Ovary (tissue), 3 donors: ENCODE measurements around the gene F10.

Experiments used
- EP300 ChIP-seq: sonication (generic); formaldehyde crosslinking; IDR thresholded peaks from one replicate; pipeline ENCODE4 v1.6.1; 2017; ENCODE audit warnings: antibody characterized with exemption
- POLR2A ChIP-seq: fragments of 450-650 bp; IDR thresholded peaks from one replicate; pipeline ENCODE4 v1.6.1; 2017; ENCODE audit warnings: antibody characterized with exemption, mild to moderate bottlenecking, moderate library complexity
- TF ChIP-seq, protein P1 (sequence below), 3 donors: fragments of 450-650 bp in 2 of 3; fragments of 200-600 bp in 1 of 3; IDR thresholded peaks; one replicate each; pipeline versions ENCODE4 v1.5.1 to v1.8.0; 2016 to 2022; ENCODE audit warnings: antibody characterized with exemption in 3 of 3, mild to moderate bottlenecking in 1 of 3
- donor health status: DM: no; HTN: no; CAD: no.

DNA sequence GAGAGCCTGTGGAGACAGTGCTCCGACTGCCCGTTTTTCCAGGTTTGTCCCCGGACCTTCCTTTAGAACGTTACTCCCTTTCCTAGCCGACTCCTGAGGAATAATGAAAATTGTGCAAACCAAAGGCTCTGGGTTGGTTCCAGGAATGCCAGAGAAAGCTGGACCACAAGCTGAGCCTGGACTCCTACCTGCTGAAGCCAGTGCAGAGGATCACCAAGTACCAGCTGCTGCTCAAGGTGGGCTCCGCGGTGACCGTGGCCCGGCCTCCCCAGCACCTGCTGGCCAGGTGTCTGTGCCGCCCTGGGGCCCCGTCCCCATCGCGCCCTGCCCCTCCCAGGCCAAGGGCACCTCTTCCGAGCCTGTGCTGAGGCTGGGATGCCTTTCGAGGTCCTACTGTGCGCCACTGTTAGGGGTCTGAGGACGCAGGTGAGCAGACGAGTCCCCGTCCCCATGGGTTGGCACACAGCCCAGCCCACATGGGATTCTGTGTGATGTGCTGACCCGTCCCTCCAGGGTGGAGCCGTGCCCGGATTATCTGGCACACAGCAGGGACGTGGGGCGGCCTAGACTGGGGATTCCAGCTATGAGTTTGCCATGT is 37.6 kb upstream of the F10 start:
- TF ChIP-seq, protein P1, sequence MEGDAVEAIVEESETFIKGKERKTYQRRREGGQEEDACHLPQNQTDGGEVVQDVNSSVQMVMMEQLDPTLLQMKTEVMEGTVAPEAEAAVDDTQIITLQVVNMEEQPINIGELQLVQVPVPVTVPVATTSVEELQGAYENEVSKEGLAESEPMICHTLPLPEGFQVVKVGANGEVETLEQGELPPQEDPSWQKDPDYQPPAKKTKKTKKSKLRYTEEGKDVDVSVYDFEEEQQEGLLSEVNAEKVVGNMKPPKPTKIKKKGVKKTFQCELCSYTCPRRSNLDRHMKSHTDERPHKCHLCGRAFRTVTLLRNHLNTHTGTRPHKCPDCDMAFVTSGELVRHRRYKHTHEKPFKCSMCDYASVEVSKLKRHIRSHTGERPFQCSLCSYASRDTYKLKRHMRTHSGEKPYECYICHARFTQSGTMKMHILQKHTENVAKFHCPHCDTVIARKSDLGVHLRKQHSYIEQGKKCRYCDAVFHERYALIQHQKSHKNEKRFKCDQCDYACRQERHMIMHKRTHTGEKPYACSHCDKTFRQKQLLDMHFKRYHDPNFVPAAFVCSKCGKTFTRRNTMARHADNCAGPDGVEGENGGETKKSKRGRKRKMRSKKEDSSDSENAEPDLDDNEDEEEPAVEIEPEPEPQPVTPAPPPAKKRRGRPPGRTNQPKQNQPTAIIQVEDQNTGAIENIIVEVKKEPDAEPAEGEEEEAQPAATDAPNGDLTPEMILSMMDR (IDR thresholded peaks at IDR 0.05) = no peak
- no peak for TF ChIP-seq EP300
- no peak for TF ChIP-seq POLR2A
